ENCODE data around the gene ATP8A2.

Gene ATP8A2

DNA sequence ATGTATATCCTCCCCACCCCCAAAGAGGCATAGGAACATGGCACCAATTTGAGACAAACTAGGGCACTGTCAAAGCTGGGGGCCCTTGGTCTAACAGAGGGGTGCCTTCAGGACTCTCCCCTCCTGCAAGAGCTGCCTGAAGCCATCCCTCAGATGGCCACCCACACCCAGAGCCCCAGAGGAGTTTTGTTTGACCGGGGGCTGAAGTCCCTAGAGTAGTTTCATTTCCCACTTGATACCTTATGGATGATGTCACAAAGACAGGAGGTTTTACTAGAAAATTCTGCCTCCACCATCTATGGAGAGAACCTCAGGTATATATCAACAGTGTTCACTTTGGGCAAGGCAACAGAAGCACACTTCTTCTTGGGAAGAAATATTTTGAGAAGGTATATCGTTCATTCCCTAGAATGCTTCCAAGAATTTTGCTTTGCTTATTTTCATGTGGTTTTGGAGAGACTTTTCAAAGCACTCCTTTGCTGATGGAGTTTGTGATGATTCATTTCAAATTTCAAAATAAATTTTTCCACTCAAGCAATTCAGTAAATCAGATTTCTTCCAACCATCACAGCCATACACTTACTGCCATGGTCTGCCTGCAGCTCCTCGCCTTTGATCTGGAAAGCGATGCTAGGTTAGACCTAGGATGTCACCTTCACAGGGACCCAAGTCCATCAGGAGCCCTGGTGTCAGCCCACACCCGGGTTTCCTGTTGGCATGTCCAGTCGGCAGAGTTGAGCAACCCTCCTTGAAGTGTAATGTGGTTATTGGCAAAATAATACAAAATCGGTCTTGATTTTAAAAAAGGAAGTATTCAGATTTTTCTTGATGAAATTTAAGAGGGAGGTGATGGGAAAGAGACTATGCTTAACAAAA lies 473.0 kb downstream of the ATP8A2 start:
- DNase-seq (ENCODE audit: low read depth, low spot score): peak; percentile 56
- TF ChIP-seq, protein P1, sequence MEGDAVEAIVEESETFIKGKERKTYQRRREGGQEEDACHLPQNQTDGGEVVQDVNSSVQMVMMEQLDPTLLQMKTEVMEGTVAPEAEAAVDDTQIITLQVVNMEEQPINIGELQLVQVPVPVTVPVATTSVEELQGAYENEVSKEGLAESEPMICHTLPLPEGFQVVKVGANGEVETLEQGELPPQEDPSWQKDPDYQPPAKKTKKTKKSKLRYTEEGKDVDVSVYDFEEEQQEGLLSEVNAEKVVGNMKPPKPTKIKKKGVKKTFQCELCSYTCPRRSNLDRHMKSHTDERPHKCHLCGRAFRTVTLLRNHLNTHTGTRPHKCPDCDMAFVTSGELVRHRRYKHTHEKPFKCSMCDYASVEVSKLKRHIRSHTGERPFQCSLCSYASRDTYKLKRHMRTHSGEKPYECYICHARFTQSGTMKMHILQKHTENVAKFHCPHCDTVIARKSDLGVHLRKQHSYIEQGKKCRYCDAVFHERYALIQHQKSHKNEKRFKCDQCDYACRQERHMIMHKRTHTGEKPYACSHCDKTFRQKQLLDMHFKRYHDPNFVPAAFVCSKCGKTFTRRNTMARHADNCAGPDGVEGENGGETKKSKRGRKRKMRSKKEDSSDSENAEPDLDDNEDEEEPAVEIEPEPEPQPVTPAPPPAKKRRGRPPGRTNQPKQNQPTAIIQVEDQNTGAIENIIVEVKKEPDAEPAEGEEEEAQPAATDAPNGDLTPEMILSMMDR (IDR thresholded peaks at IDR 0.05; ENCODE audit: low read depth, low read length): no peak
- in situ Hi-C loops (cut with HindIII; ENCODE audit: low sequenced_read_pairs): no loop called here
- no peak overlapping the region for H3K4me3 ChIP-seq (ENCODE audit: low read depth, low read length)

DNA sequence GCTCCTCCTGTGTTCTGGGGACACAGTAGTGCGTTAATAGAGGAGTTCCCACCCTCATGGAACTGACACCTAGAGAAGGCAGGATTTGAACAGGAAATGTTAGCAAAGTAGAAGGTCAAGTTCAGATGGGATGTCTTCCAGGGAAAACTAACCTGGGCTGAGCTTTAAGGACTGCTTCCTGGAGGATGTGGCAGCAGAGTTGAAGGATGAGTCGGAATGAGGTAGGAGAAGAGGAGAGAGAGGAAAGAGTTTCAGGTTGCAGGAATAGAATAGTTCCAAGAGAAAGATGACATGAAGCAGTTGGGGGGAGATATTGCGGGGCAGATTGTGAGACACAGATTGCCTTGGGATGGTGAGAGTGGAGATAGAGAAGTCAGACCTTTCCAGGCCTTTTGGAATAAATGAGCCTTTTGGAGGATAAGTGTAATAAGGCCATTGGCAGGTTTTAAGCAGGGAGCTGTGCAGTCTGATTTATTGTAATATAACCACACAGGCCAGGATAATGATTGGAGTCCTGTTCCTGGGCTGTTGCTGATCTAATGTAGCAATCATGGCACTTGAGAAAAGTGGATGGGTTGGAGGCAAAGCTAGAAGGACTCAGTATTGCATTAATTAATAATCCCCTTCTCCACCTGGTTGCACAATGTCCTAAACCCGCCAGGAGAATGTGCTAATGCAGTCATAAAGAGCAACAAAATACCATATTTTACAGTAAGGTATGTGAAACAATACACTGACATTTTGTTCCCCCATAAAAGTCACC lies 474.6 kb downstream of the ATP8A2 start:
- no peak for DNase-seq (ENCODE audit: low read depth, low spot score)
- TF ChIP-seq, protein P1 (IDR thresholded peaks at IDR 0.05; ENCODE audit: low read depth, low read length): no peak
- in situ Hi-C loops (cut with HindIII; ENCODE audit: low sequenced_read_pairs): no loop called here
- H3K4me3 ChIP-seq (ENCODE audit: low read depth, low read length): no peak overlapping the region

DNA sequence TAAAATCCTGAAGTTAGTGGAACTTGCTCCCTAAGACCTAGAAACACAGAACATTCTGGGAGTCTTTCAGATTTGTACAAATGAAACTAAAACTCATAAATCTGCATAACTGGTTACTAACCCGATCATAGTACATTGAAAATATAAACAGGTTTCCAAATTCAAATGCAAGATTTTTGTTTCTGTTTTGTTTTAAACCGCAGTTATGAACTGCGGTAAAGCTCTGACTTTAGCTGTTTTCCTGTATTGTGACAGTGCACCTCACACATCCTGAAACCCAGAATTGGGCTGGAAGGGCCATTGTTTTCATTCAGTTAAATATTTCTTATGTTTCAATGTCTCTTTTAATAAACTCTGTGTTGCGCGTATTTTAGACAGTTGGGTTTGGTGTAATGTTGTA lies 475.4 kb downstream of the ATP8A2 start:
- no peak overlapping the region for H3K4me3 ChIP-seq (ENCODE audit: low read depth, low read length)
- TF ChIP-seq, protein P1 (IDR thresholded peaks at IDR 0.05; ENCODE audit: low read depth, low read length): no peak
- in situ Hi-C loops (cut with HindIII; ENCODE audit: low sequenced_read_pairs): no loop called here
- DNase-seq (ENCODE audit: low read depth, low spot score): no peak

DNA sequence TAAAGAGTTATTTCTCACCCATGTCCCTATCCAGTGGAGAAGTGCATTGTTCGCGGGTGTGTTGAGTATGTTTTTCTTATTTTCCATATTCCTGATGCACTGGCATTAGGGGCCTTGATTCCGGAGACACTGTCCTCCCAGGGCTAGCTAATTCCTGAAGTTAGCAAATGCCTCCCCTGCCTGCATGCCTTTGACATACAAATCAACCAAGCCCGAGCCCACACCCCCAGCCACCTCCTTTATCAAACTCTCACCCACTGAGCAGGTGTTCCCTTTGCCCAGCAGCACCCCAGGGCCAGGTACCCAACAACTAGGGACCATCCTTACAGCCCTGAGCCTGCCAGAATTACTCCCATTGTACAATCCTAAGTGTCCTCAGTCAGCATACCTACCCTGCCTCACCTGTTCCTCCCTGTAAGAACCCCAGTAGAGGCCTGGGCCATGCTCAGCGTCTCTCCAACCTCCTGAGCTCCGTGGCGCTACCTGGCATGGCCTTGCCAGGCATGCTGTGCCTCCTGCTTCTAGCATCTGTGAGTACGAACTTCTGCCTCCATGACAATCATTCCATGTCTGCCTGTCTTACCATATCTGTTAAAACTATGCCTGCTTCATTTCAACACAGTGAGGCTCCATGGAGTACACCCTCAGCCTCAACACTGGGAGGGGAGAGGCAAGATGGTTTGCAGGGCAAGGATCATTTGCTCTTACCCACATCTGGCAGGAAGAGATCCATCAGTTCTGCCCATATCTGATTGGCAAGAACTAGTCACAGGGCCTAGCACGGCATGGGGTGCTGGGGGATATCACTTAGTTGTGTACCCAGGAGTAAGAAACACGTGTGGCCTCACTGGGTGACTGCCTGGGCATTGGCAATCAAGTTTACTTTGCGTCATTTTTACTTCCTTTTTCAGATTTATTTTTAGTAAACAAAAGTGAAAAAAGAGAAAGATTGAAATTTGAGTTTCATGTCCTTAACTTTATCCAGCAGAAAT lies 476.2 kb downstream of the ATP8A2 start:
- no peak overlapping the region for H3K4me3 ChIP-seq (ENCODE audit: low read depth, low read length)
- no peak for DNase-seq (ENCODE audit: low read depth, low spot score)
- in situ Hi-C loops (cut with HindIII; ENCODE audit: low sequenced_read_pairs): no loop called here
- TF ChIP-seq, protein P1 (IDR thresholded peaks at IDR 0.05; ENCODE audit: low read depth, low read length): no peak

DNA sequence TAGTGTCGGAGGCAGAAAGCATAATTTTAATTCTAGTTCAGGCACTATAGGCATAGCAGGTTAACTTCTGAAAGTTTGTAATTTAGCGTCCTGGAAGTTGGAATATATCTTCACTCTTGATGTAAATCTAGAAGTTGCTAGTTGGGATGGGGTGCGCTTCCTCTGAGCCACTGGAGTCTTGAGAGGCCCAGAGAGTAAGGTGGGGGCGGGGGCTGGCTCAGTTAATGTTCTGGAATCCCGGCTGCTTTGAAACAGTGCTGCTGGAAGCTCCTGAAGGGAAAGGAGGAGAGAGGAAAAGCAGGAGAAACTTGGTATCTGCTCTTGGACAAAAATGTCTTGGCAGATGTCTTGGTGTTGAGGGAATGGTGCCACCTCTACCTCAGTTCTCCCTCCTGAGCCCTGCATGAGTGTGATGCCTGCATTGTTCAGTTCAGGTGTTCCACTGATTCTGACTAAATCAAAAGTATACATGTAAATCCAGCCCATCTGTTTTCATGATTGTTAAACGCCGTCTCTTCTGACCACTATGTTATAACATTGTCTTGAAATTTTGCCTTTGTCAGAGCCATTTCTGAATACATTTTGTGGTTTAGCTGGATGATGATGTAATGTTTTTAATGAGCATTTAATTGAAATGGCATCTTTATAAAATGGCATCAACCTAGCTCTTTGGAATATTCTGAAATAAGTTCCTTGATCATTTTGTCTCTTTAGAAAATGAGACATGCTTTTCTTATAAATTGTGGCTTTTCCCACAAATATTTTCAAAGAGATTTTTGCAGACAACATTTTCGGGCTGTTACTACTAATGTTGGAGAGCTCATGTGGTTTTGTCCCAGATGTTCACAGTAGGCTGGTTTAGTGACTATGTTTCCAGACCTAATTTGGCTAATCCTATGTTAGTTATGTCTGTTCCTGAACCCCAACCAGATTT lies 477.3 kb downstream of the ATP8A2 start:
- TF ChIP-seq, protein P1 (IDR thresholded peaks at IDR 0.05; ENCODE audit: low read depth, low read length): no peak
- in situ Hi-C loops (cut with HindIII; ENCODE audit: low sequenced_read_pairs): no loop called here
- H3K4me3 ChIP-seq (ENCODE audit: low read depth, low read length): no peak overlapping the region
- peak; percentile 50 for DNase-seq (ENCODE audit: low read depth, low spot score)
